ENCODE measurements around the gene SHROOM3. TPM values are rescaled to one million over a fixed set of nuclear protein-coding genes. Genes with fewer than 3 reads are reported as not detected.

SHROOM3 gene
- total RNA-seq, 1 experiment from 2014 or later: 27.6 TPM

DNA sequence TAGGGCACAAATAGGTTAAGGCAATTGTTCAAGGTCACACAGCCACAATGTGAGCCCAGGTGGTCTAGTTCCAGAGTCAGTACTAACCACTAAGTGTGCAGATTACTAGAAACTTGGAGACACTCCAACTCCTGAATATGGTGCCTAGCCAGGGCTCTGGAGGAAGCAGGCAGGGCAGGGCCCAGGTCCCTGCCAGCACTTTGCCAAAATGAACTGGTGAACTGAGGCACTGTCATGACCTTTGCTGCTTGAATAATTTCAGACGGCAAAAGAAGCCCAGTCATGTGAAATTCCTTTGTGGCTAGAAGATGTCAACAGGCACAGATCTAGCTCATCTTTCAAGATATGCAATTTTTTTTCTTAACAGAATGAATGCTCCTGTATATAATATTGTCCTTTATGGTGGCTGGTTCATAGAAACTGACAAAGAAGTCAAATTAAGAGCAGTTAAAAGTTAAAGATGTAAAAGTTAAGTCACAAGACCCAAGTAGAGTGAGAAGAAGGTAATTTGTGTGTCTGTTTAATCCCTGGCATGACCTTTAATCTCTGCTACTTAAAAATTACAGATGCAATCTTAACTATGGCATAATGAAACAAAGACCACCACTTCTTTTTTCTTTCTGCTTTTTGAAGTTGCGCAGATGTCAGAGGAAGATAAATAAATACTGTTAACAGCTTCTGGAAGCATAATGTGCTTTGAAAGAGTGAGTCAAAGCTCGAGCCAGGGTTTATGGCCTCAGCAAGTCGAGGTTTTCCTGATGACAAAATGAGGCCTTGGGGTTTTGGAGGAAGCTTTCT lies 54.1 kb downstream of the SHROOM3 start:
- Histone ChIP-seq H2AFZ (ENCODE audit: low read length) (no peak overlapping the region), H3K23ac (ENCODE audit: insufficient read length, low read depth, low read length) (no peak overlapping the region), H2BK12ac (ENCODE audit: insufficient read length, low read depth, low read length) (no peak overlapping the region), H3K27me3 (ENCODE audit: insufficient read depth, low read length) (no peaks in the 10 kb centered on the region), H4K91ac (ENCODE audit: insufficient read length, low read depth, low read length) (no peak overlapping the region), H3K18ac (ENCODE audit: insufficient read length, low read depth, low read length) (no peak overlapping the region), H3K4ac (ENCODE audit: low read depth, low read length) (no peak overlapping the region), H3K14ac (ENCODE audit: insufficient read depth, low read length) (no peak overlapping the region), H3K9ac (ENCODE audit: extremely low read depth, insufficient read length, low read length) (no peak overlapping the region), H3K79me1 (ENCODE audit: insufficient read depth, low read depth, low read length, poor library complexity, severe bottlenecking) (no peaks in the 10 kb centered on the region), H3K4me2 (ENCODE audit: insufficient read depth, insufficient read length, low read length) (no peak overlapping the region), H3K4me1 (ENCODE audit: insufficient read depth, low read length) (peaks cover 10% of the 10 kb centered on the region; the same call in 1 of the 2 replicates), H2AK5ac (ENCODE audit: insufficient read length, low read length) (no peak overlapping the region), H3K27ac (ENCODE audit: insufficient read length, low read depth, low read length) (no peak overlapping the region), H4K20me1 (ENCODE audit: control insufficient read depth, insufficient read depth, insufficient read length) (no peaks in the 10 kb centered on the region), H2BK15ac (ENCODE audit: low read depth, low read length) (no peak overlapping the region), H2BK120ac (ENCODE audit: low read depth, low read length, poor library complexity, severe bottlenecking) (no peak overlapping the region), H3K79me2 (ENCODE audit: insufficient read depth, low read length) (no peaks in the 10 kb centered on the region; the same call in 1 of the 2 replicates), H3K9me3 (ENCODE audit: control insufficient read depth, low read depth, low read length) (no peaks in the 10 kb centered on the region), H3K56ac (ENCODE audit: insufficient read length, low read depth, low read length) (no peak overlapping the region), H3K23me2 (ENCODE audit: insufficient read length, low read depth, low read length, poor library complexity, severe bottlenecking) (no peaks in the 10 kb centered on the region), H2BK20ac (ENCODE audit: low read depth, low read length, poor library complexity, severe bottlenecking) (no peak overlapping the region), H2BK5ac (ENCODE audit: insufficient read length, low read length) (no peak overlapping the region), H3T11ph (ENCODE audit: low read length) (no peak overlapping the region), H4K5ac (ENCODE audit: insufficient read length, low read depth, low read length) (no peak overlapping the region), H4K8ac (replicated peaks; ENCODE audit: insufficient read length, low read depth, low read length) (no peak overlapping the region)
- TF ChIP-seq, protein P1, sequence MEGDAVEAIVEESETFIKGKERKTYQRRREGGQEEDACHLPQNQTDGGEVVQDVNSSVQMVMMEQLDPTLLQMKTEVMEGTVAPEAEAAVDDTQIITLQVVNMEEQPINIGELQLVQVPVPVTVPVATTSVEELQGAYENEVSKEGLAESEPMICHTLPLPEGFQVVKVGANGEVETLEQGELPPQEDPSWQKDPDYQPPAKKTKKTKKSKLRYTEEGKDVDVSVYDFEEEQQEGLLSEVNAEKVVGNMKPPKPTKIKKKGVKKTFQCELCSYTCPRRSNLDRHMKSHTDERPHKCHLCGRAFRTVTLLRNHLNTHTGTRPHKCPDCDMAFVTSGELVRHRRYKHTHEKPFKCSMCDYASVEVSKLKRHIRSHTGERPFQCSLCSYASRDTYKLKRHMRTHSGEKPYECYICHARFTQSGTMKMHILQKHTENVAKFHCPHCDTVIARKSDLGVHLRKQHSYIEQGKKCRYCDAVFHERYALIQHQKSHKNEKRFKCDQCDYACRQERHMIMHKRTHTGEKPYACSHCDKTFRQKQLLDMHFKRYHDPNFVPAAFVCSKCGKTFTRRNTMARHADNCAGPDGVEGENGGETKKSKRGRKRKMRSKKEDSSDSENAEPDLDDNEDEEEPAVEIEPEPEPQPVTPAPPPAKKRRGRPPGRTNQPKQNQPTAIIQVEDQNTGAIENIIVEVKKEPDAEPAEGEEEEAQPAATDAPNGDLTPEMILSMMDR (conservative IDR thresholded peaks at IDR 0.05): no peak
- H3K27me3 Mint-ChIP-seq (ENCODE audit: low read depth): no peaks in the 10 kb centered on the region
- H3K9me3 Mint-ChIP-seq: peaks cover 7 to 9% of the 10 kb centered on the region in 2 experiments
- peaks cover 26 to 37% of the 10 kb centered on the region in 2 experiments for H3K4me1 Mint-ChIP-seq
- WGBS (ENCODE audit: extremely low coverage, insufficient read length, low lambda C conversion rate): no CpG with 5 or more reads among the region's 4 CpGs
- no peak for DNase-seq
- no peak overlapping the region for H3K27ac Mint-ChIP-seq
- H3K36me3 Mint-ChIP-seq (ENCODE audit: insufficient read depth in 1 of 3, low read depth in 3 of 3): peaks cover 7 to 12% (median 8%) of the 10 kb centered on the region in 3 experiments; a peak in 6 of 7 replicates
- H3K4me3 Mint-ChIP-seq: no peak overlapping the region
